Loucy (cell line): ENCODE results near the gene VAT1L.

Experiments
- H2AFZ ChIP-seq: fragments of 200-600 bp; sonication (generic); 2 replicates; pipeline ENCODE4 v1.6.0; 2016; ENCODE audit warnings: antibody characterized with exemption, mild to moderate bottlenecking, low read length, moderate library complexity
- H3F3A ChIP-seq: fragments of 200-600 bp; 2 replicates; pipeline ENCODE4 v1.6.0; 2016; ENCODE audit warnings: antibody characterized with exemption, low read depth, mild to moderate bottlenecking
- H3K27me3 ChIP-seq: fragments of 200-600 bp; sonication (generic); 2 replicates; pipeline ENCODE4 v1.6.1; 2014; ENCODE audit warnings: low read length, mild to moderate bottlenecking; ENCODE audit not compliant: insufficient read depth, poor library complexity, severe bottlenecking
- H3K36me3 ChIP-seq: fragments of 200-600 bp; sonication (generic); 2 replicates; pipeline ENCODE4 v1.6.1; 2016; ENCODE audit warnings: low read length; ENCODE audit not compliant: insufficient read depth
- H3K4me1 ChIP-seq: fragments of 200-600 bp; sonication (generic); 2 replicates; pipeline ENCODE4 v1.5.1; 2014; ENCODE audit warnings: low read length, mild to moderate bottlenecking; ENCODE audit not compliant: insufficient read depth, poor library complexity, severe bottlenecking
- H3K4me2 ChIP-seq: fragments of 200-600 bp; sonication (generic); 2 replicates; pipeline ENCODE4 v1.6.0; 2014; ENCODE audit warnings: antibody characterized with exemption, low read length, low read depth, mild to moderate bottlenecking; ENCODE audit not compliant: poor library complexity, severe bottlenecking
- H3K4me3 ChIP-seq: fragments of 200-600 bp; sonication (generic); 2 replicates; pipeline ENCODE4 v1.5.1; 2014; ENCODE audit warnings: low read length, mild to moderate bottlenecking, mixed read lengths; ENCODE audit not compliant: poor library complexity, severe bottlenecking
- H3K79me2 ChIP-seq: fragments of 200-600 bp; sonication (generic); 2 replicates; pipeline ENCODE4 v1.6.1; 2014; ENCODE audit warnings: low read length; ENCODE audit not compliant: insufficient read depth
- H3K9ac ChIP-seq: fragments of 200-600 bp; sonication (generic); 2 replicates; pipeline ENCODE4 v1.6.0; 2014; ENCODE audit warnings: mild to moderate bottlenecking, low read depth, low read length, moderate library complexity; ENCODE audit not compliant: poor library complexity, severe bottlenecking
- H3K9me2 ChIP-seq: fragments of 200-600 bp; sonication (generic); replicated peaks from 2 replicates; pipeline ENCODE4 v1.6.1; 2016; ENCODE audit warnings: low read depth, low read length, mixed read lengths
- H3K9me3 ChIP-seq: fragments of 200-600 bp; sonication (generic); 2 replicates; pipeline ENCODE4 v1.6.1; 2014; ENCODE audit warnings: mild to moderate bottlenecking, antibody characterized with exemption, low read length, low read depth; ENCODE audit not compliant: insufficient read depth
- H4K20me1 ChIP-seq: fragments of 200-600 bp; sonication (generic); 2 replicates; pipeline ENCODE4 v1.6.0; 2014; ENCODE audit warnings: antibody characterized with exemption, low read length, mild to moderate bottlenecking; ENCODE audit not compliant: insufficient read depth, poor library complexity, severe bottlenecking
- CTCF ChIP-seq: fragments of 200-600 bp; sonication (generic); conservative IDR thresholded peaks from 2 replicates; pipeline ENCODE4 v1.5.1; 2014; ENCODE audit warnings: mild to moderate bottlenecking, antibody characterized with exemption, low read length
- EZH2phosphoT487 ChIP-seq: fragments of 200-600 bp; IDR thresholded peaks from 2 replicates; pipeline ENCODE4 v1.6.1; 2018; ENCODE audit warnings: antibody characterized with exemption, mild to moderate bottlenecking, moderate library complexity, borderline replicate concordance

VAT1L gene

GRCh38 chr16:77820340-77820739 lies 32.0 kb downstream of the VAT1L start:
- Histone ChIP-seq H3K9me3 (no peaks in the 10 kb centered on the region), H3K9ac (no peak overlapping the region), H3K27me3 (no peaks in the 10 kb centered on the region), H3K79me2 (no peaks in the 10 kb centered on the region), H3K9me2 (no peaks in the 10 kb centered on the region), H4K20me1 (no peaks in the 10 kb centered on the region), H2AFZ (no peak overlapping the region), H3K4me2 (no peak overlapping the region), H3F3A (no peaks in the 10 kb centered on the region), H3K4me1 (no peaks in the 10 kb centered on the region), H3K36me3 (no peaks in the 10 kb centered on the region), H3K4me3 (no peak overlapping the region)
- no peak for TF ChIP-seq EZH2phosphoT487

- no peak overlapping the region for H3K9ac ChIP-seq
- no peaks in the 10 kb centered on the region for H4K20me1 ChIP-seq
- H3K79me2 ChIP-seq: no peaks in the 10 kb centered on the region
- H3K36me3 ChIP-seq: no peaks in the 10 kb centered on the region
- no peak overlapping the region for H2AFZ ChIP-seq
- no peak overlapping the region for H3K4me3 ChIP-seq
- no peaks in the 10 kb centered on the region for H3K9me3 ChIP-seq
- H3K9me2 ChIP-seq: no peaks in the 10 kb centered on the region
- no peaks in the 10 kb centered on the region for H3F3A ChIP-seq
- H3K4me1 ChIP-seq: no peaks in the 10 kb centered on the region
- TF ChIP-seq EZH2phosphoT487: no peak
- no peak for TF ChIP-seq CTCF
- no peak overlapping the region for H3K4me2 ChIP-seq
- H3K27me3 ChIP-seq: no peaks in the 10 kb centered on the region
These were observed 34.3 kb downstream of the VAT1L start for GRCh38 chr16:77822661-77823060.

GRCh38 chr16:77823067-77823466 lies 34.7 kb downstream of the VAT1L start:
- no peaks in the 10 kb centered on the region for H3K79me2 ChIP-seq
- TF ChIP-seq CTCF (no peak), EZH2phosphoT487 (no peak)
- no peaks in the 10 kb centered on the region for H3K9me3 ChIP-seq
- H4K20me1 ChIP-seq: no peaks in the 10 kb centered on the region
- no peak overlapping the region for H2AFZ ChIP-seq
- H3K4me2 ChIP-seq: no peak overlapping the region
- H3K4me1 ChIP-seq: no peaks in the 10 kb centered on the region
- H3K36me3 ChIP-seq: no peaks in the 10 kb centered on the region
- no peaks in the 10 kb centered on the region for H3K9me2 ChIP-seq
- H3K4me3 ChIP-seq: no peak overlapping the region
- H3K27me3 ChIP-seq: no peaks in the 10 kb centered on the region
- H3F3A ChIP-seq: no peaks in the 10 kb centered on the region
- H3K9ac ChIP-seq: no peak overlapping the region

GRCh38 chr16:77825196-77825595 lies 36.8 kb downstream of the VAT1L start:
- H3K9me3 ChIP-seq: no peaks in the 10 kb centered on the region
- no peaks in the 10 kb centered on the region for H3K36me3 ChIP-seq
- H4K20me1 ChIP-seq: no peaks in the 10 kb centered on the region
- TF ChIP-seq CTCF (no peak), EZH2phosphoT487 (no peak)
- no peak overlapping the region for H2AFZ ChIP-seq
- no peak overlapping the region for H3K9ac ChIP-seq
- no peak overlapping the region for H3K4me3 ChIP-seq
- H3K4me1 ChIP-seq: no peaks in the 10 kb centered on the region
- no peaks in the 10 kb centered on the region for H3F3A ChIP-seq
- H3K4me2 ChIP-seq: no peak overlapping the region
- no peaks in the 10 kb centered on the region for H3K9me2 ChIP-seq
- no peaks in the 10 kb centered on the region for H3K79me2 ChIP-seq
- no peaks in the 10 kb centered on the region for H3K27me3 ChIP-seq
